ENCODE results near the gene GMPPB.
A peak's percentile ranks its signal among the peaks of the same experiment; 100 is the strongest.

The GMPPB gene

DNA sequence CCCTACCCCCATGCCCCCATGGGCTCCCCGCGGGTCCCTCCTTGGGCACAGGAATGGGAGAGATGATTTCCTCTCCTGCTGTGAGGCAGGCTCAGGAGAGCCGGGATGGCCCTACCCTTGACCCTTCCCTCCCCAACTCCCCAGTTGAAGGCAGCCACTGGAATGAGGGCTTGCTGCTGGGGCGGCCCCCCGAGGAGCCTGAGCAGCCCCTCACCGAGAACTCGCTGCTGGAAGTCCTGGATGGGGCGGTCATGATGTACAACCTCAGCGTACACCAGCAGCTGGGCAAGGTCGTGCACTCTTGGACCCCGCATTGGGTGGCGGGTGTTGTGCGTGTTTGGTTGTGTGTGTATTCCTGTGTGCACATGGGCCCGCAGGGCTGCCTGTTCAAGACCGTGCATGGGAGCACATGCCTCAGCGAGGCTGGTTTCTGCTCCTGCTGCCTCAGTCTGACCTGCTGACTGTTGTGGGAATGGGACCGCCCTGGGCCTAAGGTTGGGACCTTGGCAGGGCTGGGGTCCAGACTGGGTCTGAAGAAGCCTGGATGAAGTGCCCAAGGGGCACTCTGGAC, 18.3 kb downstream of the GMPPB start:
- intact Hi-C loops (cut with DNase I; ENCODE audit: low total_unique reads) = loop anchor here (10.0 kb wide), 1 partner anchor 109 kb away; the partner anchor contains the start of gene UBA7
- H3K4me1 ChIP-seq = no peaks in the 10 kb centered on the region
- no peaks in the 10 kb centered on the region for H3K27me3 ChIP-seq
- TF ChIP-seq, protein P1, sequence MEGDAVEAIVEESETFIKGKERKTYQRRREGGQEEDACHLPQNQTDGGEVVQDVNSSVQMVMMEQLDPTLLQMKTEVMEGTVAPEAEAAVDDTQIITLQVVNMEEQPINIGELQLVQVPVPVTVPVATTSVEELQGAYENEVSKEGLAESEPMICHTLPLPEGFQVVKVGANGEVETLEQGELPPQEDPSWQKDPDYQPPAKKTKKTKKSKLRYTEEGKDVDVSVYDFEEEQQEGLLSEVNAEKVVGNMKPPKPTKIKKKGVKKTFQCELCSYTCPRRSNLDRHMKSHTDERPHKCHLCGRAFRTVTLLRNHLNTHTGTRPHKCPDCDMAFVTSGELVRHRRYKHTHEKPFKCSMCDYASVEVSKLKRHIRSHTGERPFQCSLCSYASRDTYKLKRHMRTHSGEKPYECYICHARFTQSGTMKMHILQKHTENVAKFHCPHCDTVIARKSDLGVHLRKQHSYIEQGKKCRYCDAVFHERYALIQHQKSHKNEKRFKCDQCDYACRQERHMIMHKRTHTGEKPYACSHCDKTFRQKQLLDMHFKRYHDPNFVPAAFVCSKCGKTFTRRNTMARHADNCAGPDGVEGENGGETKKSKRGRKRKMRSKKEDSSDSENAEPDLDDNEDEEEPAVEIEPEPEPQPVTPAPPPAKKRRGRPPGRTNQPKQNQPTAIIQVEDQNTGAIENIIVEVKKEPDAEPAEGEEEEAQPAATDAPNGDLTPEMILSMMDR (IDR thresholded peaks at IDR 0.05) = no peak
- no peaks in the 10 kb centered on the region for H3K9me3 ChIP-seq
- H3K27ac ChIP-seq = no peak overlapping the region
- H3K4me3 ChIP-seq = no peak overlapping the region
- no peak for DNase-seq
- H3K36me3 ChIP-seq = peaks cover 28 to 81% (median 51%) of the 10 kb centered on the region in 3 donors

DNA sequence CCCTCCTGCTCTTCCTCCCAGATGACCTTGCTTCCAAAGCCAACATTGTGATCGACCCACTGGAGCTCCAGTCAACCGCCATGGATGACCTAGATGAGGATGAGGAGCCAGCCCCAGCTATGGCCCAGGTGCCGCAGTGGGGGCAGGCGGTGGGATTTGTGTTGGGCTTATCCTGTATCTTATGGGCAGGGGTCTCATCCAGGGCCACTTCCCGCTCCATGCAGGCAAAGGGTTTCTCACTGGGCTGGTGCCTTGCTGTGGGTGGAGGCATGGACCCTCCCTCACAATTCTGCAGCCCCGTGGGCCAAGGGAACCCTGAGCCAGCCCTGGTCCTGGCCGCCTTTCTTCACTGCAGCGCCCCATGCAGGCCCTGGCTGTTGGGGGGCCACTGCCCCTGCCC, 19.1 kb downstream of the GMPPB start:
- Histone ChIP-seq H3K27ac (no peak overlapping the region), H3K9me3 (no peaks in the 10 kb centered on the region), H3K27me3 (no peaks in the 10 kb centered on the region), H3K4me1 (no peaks in the 10 kb centered on the region), H3K4me3 (no peak overlapping the region), H3K36me3 (peaks cover 28 to 90% (median 59%) of the 10 kb centered on the region in 3 donors)
- TF ChIP-seq, protein P1 (IDR thresholded peaks at IDR 0.05) = no peak
- intact Hi-C loops (cut with DNase I; ENCODE audit: low total_unique reads) = loop anchor here (10.0 kb wide), 1 partner anchor 110 kb away; the partner anchor contains the start of gene UBA7
- no peak for DNase-seq

DNA sequence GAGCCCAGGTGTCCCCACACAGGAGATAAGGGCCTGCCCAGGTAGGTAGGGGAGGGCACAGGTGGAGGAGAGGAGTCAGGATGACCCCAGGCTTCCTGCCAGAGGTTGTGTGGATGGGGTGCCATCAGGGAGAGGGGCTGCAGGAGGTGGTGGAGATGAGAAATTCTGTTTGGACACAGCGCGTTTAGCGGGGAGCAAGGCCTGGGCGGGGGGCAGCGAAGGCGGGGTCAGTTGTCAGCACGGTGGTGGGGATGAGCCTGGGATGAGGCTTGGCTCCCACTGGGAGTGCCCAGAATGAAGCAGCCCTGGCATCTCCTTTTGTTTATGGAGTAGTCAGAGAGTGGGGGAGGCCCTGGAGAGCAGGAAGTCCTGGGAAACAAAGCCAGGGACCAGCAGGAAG, 19.8 kb downstream of the GMPPB start:
- no peak for DNase-seq
- no peaks in the 10 kb centered on the region for H3K9me3 ChIP-seq
- TF ChIP-seq, protein P1 (IDR thresholded peaks at IDR 0.05) = no peak
- H3K4me1 ChIP-seq = no peaks in the 10 kb centered on the region
- no peak overlapping the region for H3K27ac ChIP-seq
- intact Hi-C loops (cut with DNase I; ENCODE audit: low total_unique reads) = loop anchor here (10.0 kb wide), 1 partner anchor 111 kb away; the partner anchor contains the start of gene UBA7
- H3K27me3 ChIP-seq = no peaks in the 10 kb centered on the region
- H3K36me3 ChIP-seq = peaks cover 28 to 97% (median 64%) of the 10 kb centered on the region in 3 donors
- no peak overlapping the region for H3K4me3 ChIP-seq

DNA sequence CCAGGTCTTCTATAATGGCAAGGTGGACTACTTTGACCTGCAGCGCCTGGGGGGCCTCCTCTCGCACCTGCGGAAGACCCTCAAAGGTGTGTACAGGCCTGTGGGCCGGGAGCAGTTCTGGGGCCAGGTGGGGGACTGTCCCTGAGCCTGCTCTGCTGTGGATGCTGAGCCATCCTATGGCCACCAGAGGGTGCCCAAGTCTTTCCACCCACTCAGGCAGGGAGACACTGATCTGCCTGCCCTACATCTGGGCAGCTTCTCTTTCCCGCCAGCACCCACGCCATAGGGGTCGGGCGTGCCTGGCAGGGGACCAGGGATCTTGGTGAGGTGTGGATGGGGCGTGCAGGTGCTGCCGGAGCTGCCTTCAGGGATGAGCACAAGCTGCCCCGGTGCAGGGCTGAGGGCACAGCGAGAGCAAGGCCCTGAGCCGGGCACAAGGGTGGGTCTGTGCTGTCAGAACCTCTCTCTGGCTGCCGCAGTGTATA, 20.3 kb downstream of the GMPPB start:
- peaks cover 28 to 100% (median 69%) of the 10 kb centered on the region in 3 donors for H3K36me3 ChIP-seq
- H3K27me3 ChIP-seq = no peaks in the 10 kb centered on the region
- no peak overlapping the region for H3K4me3 ChIP-seq
- intact Hi-C loops (cut with DNase I; ENCODE audit: low total_unique reads) = loop anchor here (10.0 kb wide), 1 partner anchor 111 kb away; the partner anchor contains the start of gene UBA7
- H3K9me3 ChIP-seq = no peaks in the 10 kb centered on the region
- H3K4me1 ChIP-seq = no peaks in the 10 kb centered on the region
- TF ChIP-seq, protein P1 (IDR thresholded peaks at IDR 0.05) = peak; percentile 73 to 78
- no peak for DNase-seq
- H3K27ac ChIP-seq = no peak overlapping the region

DNA sequence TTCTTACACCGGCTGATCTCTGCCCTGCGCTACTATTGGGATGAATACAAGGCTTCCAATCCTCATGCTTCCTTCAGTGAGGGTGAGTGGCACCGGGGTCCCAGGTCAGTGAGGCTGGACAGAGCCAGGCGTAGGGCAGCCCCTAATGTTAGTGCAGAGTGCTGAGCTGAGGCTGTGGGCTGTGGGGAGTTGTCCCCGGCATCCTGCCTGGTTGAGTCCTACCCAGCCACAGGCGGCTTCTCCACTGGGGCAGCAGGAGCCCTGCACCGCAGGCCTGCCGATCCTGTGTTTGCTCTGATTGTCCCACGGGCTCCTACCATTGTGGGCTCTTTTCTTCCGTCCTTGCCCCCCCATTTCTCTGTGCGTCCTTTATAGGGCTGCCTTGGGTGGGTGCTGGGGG, 21.1 kb downstream of the GMPPB start:
- Histone ChIP-seq H3K4me1 (no peaks in the 10 kb centered on the region), H3K9me3 (no peaks in the 10 kb centered on the region), H3K27me3 (no peaks in the 10 kb centered on the region), H3K4me3 (no peak overlapping the region), H3K36me3 (peaks cover 28 to 100% (median 77%) of the 10 kb centered on the region in 3 donors), H3K27ac (no peak overlapping the region)
- no peak for DNase-seq
- TF ChIP-seq, protein P1 (IDR thresholded peaks at IDR 0.05) = no peak
- intact Hi-C loops (cut with DNase I; ENCODE audit: low total_unique reads) = loop anchor here (10.0 kb wide), 1 partner anchor 112 kb away; the partner anchor contains the start of gene UBA7
